MM.1S (cell line): ENCODE data around the gene CRTAC1.

Experiments used
- CTCF ChIP-seq: fragments of 300-600 bp; sonication (generic); IDR thresholded peaks from 2 replicates; pipeline ENCODE4 v1.5.1; 2016; ENCODE audit warnings: antibody characterized with exemption, low read length, mixed read lengths
- EZH2 ChIP-seq: fragments of 300-600 bp; sonication (generic); optimal IDR thresholded peaks from 2 replicates; pipeline ENCODE3; 2017; ENCODE audit warnings: low read depth, mild to moderate bottlenecking, antibody characterized with exemption, low read length, mixed read lengths

GRCh38 chr10:97818572-97818971 lies 211.8 kb downstream of the CRTAC1 start:
- TF ChIP-seq CTCF (no peak), EZH2 (no peak)
